ENCODE measurements around the gene MEIOB.
"Not testable (repeated sequence)": the region's sequence is repeated elsewhere in the genome, so short reads cannot be mapped to it uniquely, and the experiment has no call there.

Gene MEIOB

DNA sequence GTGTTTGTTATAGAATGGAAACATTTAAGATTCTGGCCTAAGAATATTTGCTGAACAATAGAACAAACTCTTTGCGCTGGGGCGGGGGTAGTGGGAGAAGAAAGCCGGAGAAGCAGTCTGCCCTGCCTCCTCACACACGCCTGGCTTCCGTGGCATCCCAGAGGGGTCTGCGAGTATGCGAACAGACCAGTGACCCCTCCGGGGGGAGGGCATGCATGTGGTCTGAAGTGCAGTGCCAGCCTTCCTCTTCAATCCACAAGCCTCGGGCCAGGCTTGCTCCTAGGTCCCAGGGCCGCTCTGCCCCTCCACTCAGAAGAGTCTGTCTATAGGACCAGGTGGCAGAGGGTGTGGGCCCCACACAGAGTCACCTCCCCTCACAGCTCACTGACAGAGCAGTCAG, 64.3 kb downstream of the MEIOB start:
- no peak for DNase-seq

DNA sequence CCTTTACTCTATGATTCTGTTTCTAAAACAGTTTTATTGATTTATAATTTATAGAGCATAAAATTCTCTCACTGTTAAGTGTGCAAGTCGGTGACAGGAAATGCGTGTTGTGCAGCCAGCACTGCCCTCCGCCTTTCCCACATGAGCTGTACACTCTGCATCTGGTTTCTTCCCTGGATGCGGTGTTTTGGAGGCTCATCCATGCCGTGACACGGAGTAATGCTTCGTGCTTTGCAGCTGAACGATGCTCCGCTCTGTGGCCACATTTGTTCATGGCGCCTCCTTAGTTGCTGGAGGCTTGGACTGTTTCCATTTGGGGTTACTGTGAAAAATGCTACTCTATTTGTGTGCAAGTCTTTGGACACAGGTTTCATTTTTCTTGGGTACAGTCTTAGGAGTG, 71.3 kb downstream of the MEIOB start:
- no peak for DNase-seq

DNA sequence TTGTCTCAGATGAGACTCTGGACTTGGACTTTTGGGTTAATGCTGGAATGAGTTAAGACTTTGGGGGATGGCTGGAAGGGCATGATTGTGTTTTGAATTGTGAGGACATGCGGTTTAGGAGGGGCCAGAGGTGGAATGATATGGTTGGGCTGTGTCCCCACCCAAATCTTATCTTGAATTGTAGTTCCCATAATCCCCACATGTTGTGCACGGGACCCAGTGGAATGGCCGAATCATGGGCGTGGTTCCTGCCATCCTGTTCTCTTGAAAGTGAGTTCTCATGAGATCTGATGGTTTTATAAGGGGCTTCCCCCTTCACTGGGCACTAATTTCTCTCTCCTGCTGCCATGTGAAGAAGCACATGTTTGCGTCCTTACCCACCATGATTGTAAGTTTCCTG, 72.7 kb downstream of the MEIOB start:
- not testable (repeated sequence) for DNase-seq

DNA sequence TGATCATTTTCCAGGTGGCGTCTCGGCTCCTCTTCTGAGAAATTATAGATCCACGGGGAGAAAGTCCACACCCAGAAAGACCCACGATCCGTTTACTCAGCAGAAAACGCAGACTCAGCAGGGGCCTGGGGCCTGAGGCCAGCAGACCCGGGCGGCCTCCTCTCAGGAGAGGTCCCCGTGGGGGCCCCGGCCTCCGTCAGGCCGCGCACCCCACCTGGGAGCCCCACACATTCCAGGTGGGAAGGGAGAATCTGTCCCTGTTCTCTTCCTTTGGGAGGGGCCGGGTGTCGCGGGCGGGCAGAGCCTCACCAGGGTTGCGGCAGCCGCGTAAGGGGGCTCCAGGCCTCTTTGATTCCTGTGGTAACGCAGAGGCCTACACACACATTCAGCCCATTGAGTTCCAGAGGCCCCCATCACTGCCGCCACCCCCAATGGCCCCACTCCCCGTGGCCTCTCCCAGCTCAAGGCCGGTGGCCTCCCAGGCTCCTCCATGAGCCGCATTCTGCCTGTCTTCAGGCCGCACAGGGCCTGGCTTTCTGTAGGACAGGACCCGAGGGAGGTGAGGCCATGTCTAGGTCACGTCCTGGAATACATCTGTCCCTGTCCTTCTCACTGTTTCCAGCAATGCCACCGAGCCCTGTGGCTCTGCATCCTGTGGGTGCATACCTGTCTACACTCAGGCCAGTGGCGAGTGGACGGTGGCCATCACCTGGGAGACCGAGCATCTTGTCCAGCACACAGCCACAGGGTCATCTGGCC, 76.9 kb downstream of the MEIOB start:
- no peak for DNase-seq

DNA sequence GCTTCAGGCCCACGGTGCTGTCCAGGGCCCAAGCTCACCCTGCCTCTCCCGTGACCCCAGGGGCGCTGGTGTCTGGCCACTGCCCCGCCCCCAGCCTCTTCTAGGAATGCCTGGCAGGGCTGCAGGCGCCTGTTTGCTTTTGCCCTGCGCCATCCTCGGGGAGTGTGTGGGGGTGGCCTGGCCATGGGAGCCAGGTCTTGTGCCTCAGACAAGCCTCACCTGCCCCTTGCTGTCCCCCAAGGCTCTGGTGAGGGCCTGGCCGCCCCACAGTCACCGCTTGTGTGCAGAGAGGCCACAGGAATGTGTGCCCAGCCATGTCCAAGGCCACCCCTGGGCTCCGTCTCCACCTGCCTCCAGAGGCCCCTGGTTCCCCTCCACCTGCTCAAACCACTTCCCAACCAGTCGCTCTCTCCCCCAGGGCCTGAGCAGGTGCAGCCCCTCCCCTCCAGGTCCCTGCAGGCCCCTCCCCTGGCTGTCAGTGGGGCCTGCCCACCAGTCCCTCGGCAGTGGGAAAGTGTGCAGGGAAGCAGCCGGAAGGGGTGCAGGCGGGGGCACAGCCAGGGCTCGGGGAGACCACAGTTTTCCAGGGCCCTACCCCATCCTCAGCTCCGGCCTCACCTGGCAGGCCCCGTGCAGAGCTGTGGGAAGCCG, 77.6 kb downstream of the MEIOB start:
- no peak for DNase-seq

DNA sequence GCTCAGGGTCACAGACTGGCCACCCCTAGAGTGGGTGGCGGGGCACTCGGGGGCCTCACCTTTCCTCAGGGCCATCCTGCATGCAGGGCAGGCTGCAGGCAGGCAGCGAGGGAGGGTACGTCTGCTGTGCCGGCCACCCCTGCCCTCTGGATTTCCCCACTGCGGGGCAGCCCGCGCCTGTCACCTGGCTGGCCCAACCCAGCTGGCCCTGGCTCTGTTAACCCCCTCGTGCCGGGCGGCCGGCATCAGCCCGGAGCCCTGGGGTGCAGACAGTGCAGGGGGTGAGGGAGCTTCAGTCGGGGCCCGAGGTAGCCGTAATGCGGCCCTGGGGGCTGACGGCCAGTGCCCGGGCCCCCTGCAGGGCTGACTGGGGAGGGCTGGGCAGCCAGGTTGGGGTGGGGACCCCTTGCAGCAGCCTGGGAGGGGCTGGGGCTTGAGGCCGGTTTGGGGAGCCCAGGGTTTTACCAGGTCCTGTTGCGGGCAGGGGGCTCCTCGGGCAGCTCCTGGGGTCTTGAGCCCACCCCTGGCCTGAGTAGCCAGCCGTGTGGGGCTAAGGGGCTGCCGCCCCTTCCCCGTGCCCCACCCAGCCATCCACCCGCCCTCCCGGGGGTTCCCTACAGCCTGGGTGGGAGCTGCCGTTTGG, 78.3 kb downstream of the MEIOB start, which contains the start of gene IGFALS:
IGFALS (minus strand) TSS at position 128 of the 643 bp plus-strand sequence; CDS start at position 75, 53 bp downstream.
- DNase-seq = no peak

DNA sequence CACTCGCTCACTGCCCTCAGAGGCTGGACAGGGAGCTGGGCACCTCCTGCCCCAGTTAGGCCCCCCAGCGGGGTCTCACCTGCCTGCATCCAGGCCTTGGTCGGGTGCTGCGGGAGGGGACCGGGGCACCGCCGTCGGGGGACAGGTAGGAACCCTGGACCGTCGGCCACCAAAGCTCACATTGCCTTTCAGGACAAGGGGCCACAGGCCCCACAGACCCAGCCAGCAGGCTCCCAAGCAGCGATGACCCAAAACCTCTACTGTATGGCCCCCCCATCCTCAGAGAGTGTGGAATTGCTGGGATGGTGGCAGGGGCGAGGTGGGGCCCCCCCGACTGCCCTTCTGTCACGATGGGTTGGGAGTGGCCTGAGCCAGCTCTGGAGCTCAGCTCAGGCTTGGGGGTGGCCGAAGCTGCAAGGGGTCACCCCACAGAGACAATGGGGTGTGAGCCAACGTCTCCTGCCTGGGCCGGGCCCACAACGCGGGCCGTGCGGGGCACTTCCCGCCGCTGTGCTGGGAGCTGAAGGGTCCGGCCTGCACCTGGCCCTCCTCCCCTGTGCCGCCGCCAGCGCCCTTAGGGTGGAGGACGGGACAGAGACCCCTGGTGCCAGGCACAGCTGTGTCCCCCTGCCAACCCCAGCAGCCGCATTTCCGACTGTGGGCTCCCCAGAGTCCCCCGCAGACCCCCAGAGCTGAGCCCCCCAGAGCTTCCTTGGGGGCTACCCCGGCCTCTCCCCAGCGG, 79.0 kb downstream of the MEIOB start:
- DNase-seq = no peak

DNA sequence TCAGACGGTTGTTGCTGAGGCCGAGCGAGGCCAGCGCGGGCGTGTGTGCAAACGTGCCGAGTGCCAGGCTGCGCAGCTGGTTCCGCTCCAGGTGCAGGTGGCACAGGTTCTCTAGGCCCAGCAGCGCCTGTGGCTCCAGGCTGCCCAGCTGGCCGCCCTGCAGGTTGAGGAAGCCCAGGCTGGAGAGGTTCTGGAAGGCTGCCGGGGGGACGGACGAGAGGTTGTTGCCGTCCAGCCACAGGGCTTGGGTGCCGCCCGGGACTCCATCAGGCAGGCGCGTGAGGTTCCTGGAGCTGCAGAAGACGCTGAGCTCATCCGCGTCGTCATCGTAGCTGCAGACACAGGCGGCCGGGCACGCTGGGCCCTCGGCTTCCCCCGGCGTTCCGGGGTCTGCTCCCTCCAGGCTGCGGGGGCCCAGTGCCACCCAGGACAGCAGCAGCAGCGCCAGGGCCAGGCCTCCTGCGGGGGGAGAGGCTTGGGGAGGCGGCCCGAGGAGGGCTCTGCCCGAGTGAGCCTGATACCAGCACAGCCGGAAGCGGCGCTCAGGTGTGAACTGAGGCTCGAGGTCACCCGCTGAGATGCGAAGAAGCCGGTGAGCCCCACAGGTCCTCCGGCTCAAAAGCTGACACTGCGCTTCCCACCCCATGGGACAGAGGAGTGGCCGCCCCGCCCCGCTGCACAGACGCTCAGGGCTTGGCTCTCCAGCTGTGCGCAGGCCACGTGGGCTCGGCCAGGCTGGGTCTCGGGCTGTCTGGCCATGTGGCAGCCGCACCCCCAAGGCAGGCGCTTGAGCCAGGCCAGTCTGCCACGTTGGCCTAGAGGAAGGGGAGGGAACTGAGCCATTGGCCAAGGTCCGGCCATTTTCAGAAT, 79.8 kb downstream of the MEIOB start:
- DNase-seq = no peak

DNA sequence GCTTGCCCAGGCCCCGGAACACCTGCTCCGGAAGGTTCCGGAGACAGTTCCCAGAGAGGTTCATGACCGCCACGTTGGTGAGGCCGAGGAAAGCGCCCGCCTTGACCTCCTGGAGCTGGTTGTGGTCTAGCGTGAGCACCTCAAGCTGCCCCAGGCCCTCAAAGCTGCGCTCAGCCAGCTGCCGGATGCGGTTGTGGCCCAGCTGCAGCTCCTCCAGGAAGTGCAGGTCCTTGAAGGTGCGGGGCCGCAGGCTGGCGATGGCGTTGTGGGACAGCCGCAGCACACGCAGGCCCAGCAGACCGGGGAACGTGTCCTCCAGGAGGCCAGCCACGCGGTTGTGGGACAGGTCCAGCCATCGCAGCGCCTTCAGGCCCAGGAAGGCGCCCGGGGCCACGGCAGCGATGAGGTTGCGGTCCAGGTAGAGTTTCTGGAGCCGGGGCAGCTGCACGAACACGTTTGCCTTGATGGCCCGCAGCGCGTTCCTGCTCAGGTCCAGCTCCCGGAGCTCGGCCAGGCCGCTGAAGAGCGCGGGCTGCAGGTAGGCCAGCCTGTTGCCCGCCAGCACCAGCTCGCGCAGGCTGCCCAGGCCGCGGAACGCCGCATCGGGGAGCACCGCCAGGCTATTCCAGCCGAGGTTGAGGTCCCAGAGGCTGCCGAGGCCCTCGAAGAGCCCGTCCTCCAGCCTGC, 80.6 kb downstream of the MEIOB start:
- DNase-seq = no peak

DNA sequence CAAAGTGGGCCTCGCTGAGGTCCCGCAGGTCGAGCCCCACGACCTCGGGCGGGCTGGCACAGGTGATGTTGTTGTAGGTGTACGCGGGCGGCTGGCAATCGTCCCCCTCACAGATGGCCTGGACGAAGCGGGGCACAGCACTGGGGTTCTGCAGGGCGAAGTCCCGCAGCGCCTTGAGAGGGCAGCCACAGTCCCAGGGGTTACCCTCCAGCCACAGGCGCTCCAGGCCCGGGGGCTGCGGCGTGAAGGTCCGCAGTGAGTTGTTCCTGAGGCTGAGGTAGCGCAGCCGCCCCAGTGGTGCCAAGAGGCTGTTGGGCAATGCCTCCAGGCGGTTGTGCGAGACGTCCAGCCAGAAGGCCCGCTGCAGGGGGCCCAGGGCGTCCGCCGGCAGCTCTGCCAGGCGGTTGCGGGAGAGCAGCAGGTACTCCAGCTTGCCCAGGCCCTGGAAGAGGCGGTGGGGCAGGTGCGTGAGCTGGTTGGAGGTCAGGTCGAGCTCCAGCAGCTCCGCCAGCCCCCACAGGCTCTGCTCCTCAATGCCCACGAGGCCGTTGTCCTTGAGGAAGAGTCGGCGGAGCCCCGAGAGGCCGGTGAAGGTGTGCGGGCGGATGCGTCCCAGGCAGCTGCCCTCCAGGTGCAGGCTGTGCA, 81.2 kb downstream of the MEIOB start:
- DNase-seq = no peak

DNA sequence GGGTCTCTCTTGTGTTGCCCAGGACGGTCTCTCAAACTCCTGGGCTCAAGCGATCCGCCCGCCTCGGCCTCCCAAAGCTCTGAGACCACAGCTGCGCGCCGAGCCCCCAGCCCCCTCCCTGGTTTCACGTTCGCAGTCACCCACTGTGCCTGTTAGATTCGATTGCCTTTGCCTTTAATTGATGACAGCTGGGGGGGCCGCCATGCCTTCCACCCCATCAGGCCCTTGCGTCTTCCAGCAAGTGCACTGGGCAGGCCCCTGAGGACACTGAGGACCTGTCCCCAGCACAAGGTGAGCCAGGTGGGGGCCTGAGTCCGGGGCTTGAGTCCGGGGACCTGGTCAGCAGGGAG, 81.7 kb downstream of the MEIOB start:
- DNase-seq = no peak

DNA sequence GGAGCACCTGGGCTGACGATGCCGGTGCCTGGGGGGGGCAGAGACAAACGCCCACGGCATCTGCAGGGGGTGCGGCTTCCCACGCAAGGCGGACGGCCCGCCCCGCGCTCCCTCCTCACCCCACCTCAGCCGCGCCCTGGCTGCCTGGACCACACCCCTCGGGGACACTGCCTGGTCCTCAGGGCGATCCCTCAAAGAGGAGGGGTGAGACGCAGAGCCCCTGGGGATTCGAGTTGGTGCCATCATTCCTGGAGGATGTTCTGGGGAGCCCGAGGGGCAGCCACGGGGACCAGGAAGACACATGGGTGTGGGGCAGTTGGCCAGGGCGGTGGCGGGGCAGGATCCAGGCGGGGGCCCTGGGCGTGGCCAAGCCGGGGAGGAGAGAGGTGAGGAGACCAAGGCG, 82.3 kb downstream of the MEIOB start:
- DNase-seq = no peak

DNA sequence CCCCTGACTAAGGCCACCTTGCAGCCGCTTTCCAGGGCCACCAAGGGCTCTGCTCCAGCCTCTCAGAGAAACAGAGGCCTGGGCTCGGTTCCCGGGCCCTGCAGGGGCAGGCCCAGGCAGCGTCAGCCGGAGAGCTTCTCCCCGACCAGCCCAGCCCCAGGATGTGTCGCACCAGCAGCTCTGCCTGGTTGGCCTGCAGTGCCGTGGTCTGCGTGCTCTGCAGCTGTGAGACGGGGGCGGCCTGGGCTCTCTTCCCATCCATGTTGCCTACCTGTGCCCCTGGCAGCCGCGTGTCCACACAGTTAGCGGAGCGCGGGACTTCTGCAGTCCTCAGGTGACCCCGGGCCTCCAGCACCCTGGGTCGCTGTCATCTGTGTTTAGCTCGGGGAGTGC, 83.3 kb downstream of the MEIOB start:
- no peak for DNase-seq

DNA sequence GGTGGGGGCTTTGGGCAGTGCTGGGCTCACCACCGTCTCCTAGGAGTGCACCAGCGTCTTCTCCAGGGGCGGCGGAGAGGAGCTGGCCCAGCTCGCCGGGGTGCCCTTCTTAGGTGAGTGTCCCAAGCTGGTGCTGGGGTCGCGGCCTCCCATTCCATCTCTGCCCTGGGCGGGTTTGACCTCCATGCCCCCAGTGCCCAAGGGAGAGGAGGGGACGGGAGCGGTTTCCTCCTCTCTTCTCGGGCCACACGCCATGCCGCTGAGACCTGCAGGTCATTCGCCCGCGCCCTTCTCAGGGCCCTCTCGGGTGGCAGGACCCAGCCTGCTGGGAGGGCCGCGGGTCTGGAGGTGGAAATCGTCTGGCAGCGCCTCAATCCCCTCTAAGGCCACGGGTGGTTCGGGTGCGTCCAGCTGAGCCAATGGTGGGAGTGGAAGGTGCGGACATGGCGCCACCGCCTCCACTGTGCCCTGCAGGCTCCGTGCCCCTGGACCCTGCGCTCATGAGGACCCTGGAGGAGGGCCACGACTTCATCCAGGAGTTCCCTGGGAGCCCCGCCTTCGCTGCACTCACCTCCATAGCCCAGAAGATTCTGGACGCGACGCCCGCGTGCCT, 83.8 kb downstream of the MEIOB start:
- no peak for DNase-seq

DNA sequence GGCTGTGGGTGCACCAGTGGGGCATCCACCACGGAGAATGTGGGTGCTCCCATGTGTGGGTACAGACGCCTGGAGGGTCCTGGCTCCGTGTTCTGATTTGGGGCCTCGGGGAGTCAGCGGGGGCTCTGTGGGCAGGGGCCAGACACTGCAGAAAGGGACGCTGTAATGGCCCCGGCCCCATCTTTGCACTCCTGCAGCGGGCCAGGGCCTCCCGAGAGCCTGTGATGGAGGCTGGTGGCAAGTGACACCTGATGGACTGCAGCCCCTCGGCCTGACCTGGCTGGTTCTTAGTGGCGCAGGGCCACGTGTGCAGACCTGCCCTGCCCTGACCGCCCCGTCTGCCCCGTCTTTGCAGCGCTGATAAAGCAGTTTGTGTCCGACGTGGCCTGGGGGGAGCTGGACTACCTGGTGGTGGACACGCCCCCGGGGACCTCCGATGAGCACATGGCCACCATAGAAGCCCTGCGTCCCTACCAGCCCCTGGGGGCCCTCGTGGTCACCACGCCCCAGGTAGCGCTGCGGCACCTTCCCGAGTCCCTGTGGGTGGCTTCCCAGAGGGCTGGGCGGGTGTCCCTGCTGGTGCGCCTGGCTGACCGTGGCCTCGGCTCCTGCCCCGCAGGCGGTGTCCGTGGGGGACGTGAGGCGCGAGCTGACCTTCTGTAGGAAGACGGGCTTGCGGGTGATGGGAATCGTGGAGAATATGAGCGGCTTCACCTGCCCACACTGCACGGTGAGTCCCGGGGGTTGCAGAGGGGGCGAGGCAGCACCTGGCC, 84.5 kb downstream of the MEIOB start:
- DNase-seq = no peak

DNA sequence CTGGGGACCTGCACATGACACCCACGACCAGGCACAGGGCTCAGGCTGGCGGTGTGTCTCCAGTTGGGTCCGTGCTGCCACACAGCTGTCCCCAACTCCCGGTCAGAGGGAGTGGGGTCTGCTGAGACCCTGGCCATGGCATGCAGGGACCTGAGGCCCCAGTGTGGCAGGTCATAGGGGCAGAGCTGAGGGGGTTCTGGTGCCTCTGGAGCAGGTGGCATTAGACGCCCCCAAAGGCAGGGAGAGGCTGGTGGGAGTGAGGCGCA, 85.0 kb downstream of the MEIOB start:
- DNase-seq = no peak

DNA sequence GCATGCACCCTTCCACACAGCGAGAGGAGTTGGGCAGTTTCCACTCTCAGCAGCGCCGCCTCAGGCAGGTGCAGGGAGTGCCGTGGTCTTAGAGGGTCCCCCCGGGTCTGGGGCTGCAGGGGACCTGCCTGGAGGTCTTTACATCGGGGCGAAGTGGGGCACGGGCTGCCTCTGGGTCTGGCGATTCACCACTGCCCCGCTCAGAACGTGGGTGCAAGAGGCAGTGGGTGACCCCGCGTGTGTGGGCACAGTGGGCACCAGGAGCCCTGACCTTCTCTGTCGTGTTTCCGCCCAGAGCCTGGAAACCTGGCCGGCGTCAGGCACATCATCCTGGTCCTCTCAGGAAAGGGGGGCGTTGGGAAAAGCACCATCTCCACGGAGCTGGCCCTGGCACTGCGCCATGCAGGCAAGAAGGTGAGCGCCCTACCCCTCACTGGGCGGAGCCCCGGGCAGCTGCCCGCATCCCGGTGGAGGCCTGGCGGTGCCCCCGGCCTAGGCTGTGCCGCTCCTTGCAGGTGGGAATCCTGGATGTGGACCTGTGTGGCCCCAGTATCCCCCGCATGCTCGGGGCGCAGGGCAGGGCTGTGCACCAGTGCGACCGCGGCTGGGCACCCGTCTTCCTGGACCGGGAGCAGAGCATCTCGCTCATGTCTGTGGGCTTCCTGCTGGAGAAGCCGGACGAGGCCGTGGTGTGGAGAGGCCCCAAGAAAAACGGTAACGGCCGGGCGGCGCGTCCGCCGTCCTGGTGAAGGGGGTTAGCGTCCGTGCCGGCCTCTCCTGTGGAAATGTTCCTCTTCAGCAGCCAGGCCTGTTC, 85.5 kb downstream of the MEIOB start:
- no peak for DNase-seq

DNA sequence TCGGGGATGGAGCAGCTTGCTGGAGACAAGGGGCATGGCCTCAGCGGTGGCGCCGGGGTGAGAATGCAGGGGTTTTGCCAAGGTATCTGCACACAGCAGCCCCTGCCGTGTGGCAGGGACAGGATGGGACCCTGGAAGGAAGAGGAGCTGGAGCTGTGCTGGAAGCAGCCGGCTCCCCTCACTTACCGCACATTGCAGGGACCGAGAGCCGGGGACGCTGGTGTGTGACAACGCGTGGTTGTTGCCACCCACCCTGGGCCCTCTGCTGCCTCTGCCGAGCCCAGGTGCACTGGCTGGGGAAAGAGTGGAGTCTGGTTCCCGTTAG, 86.2 kb downstream of the MEIOB start:
- no peak for DNase-seq

DNA sequence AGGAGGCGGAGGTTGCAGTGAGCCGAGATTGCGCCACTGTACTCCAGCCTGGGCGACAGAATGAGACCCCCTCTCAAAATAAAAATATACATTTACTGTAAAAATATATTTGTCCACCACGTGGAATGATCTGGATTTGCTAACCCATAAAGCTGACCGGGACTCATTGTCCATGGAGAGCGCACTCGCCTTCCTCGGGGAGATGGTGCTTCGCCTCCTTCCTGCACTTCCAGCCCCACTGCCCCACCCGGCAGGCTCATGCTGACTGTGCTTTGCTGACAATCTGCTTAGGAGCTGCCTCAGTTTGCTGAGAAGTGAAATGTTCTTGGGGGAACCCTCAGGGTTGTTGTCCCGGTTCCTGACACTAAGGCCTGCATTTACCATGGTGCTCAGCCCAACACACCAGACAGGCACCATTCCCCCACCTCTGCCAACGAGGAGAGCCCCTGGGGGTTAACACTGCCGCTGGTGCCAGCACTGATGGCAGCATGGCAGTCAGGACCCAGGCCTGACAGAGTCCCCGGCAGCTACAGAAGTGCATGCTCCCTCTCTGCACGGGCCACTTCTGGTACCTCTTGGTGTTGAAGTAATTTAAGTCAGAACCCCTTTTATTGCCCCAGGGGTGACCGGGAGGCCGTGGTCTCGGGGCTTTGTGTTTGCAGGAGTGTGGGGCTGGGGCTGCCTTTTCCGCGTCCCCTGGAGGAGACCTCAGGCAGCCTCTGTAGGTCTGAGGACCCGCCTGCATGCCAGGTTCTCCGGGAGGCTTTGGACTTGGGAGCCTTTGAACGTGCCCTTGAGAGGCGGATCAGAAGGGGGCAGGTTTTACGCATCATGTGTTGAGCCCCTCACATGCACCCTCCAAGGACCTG, 86.8 kb downstream of the MEIOB start:
- no peak for DNase-seq
